ENCODE measurements around the gene OSTC.
A peak's percentile ranks its signal among the peaks of the same experiment; 100 is the strongest.

The OSTC gene

GRCh38 chr4:108650212-108651013, at the start of gene OSTC:
Gene OSTC (plus strand): TSS chr4:108650599. CDS start chr4:108650656, 57 bp downstream.
- H3K36me3 Mint-ChIP-seq (ENCODE audit: insufficient read depth), result peaks cover 10% of the 10 kb centered on the region
- peak within 1 kb of the TSS; percentile 97 for H3K27ac Mint-ChIP-seq (ENCODE audit: low read depth)
- H3K4me1 Mint-ChIP-seq, result peaks cover 38% of the 10 kb centered on the region
- peak within 1 kb of the TSS; percentile 97 for H3K4me3 Mint-ChIP-seq
- H3K9me3 Mint-ChIP-seq, result no peaks in the 10 kb centered on the region
- H3K27me3 Mint-ChIP-seq, result no peaks in the 10 kb centered on the region
- ATAC-seq (replicated peaks; ENCODE audit: extremely low read depth, poor library complexity, severe bottlenecking), result peak; percentile 81
- peak; percentile 81 to 88 for DNase-seq (ENCODE audit: low spot score in 2 of 2)

- ATAC-seq (replicated peaks; ENCODE audit: extremely low read depth, poor library complexity, severe bottlenecking) (no peak), DNase-seq (ENCODE audit: low spot score in 2 of 2) (no peak)
- Mint-ChIP-seq H3K27ac (ENCODE audit: low read depth) (no peak overlapping the region), H3K36me3 (ENCODE audit: insufficient read depth) (no peaks in the 10 kb centered on the region), H3K9me3 (no peaks in the 10 kb centered on the region), H3K4me3 (no peak overlapping the region), H3K27me3 (no peaks in the 10 kb centered on the region), H3K4me1 (no peaks in the 10 kb centered on the region)
Measured at GRCh38 chr4:108601106-108601505, 49.3 kb upstream of the OSTC start.

- H3K36me3 Mint-ChIP-seq (ENCODE audit: insufficient read depth), result no peaks in the 10 kb centered on the region
- H3K4me1 Mint-ChIP-seq, result no peaks in the 10 kb centered on the region
- DNase-seq (ENCODE audit: low spot score in 2 of 2), result no peak
- H3K27me3 Mint-ChIP-seq, result no peaks in the 10 kb centered on the region
- no peak overlapping the region for H3K4me3 Mint-ChIP-seq
- H3K9me3 Mint-ChIP-seq, result no peaks in the 10 kb centered on the region
- no peak overlapping the region for H3K27ac Mint-ChIP-seq (ENCODE audit: low read depth)
- no peak for ATAC-seq (replicated peaks; ENCODE audit: extremely low read depth, poor library complexity, severe bottlenecking)
Measured at GRCh38 chr4:108601532-108601931, 48.9 kb upstream of the OSTC start.

GRCh38 chr4:108602163-108602562, 48.2 kb upstream of the OSTC start:
- Mint-ChIP-seq H3K9me3 (no peaks in the 10 kb centered on the region), H3K27ac (ENCODE audit: low read depth) (no peak overlapping the region), H3K36me3 (ENCODE audit: insufficient read depth) (no peaks in the 10 kb centered on the region), H3K4me1 (no peaks in the 10 kb centered on the region), H3K4me3 (no peak overlapping the region), H3K27me3 (no peaks in the 10 kb centered on the region)
- ATAC-seq (replicated peaks; ENCODE audit: extremely low read depth, poor library complexity, severe bottlenecking) (no peak), DNase-seq (ENCODE audit: low spot score in 2 of 2) (no peak)

- Mint-ChIP-seq H3K36me3 (ENCODE audit: insufficient read depth) (no peaks in the 10 kb centered on the region), H3K4me3 (no peak overlapping the region), H3K4me1 (no peaks in the 10 kb centered on the region), H3K9me3 (no peaks in the 10 kb centered on the region), H3K27me3 (no peaks in the 10 kb centered on the region), H3K27ac (ENCODE audit: low read depth) (no peak overlapping the region)
- ATAC-seq (replicated peaks; ENCODE audit: extremely low read depth, poor library complexity, severe bottlenecking), result no peak
- no peak for DNase-seq (ENCODE audit: low spot score in 2 of 2)
Measured at GRCh38 chr4:108607079-108607815, 43.2 kb upstream of the OSTC start.

GRCh38 chr4:108611365-108611764, 39.0 kb upstream of the OSTC start:
- no peak for ATAC-seq (replicated peaks; ENCODE audit: extremely low read depth, poor library complexity, severe bottlenecking)
- H3K36me3 Mint-ChIP-seq (ENCODE audit: insufficient read depth), result no peaks in the 10 kb centered on the region

GRCh38 chr4:108612365-108612764, 38.0 kb upstream of the OSTC start:
- Mint-ChIP-seq H3K27ac (ENCODE audit: low read depth) (no peak overlapping the region), H3K4me3 (no peak overlapping the region), H3K27me3 (no peaks in the 10 kb centered on the region)

More at GRCh38 chr4:108611365-108611764, 39.0 kb upstream of the OSTC start:
- Mint-ChIP-seq H3K4me1 (no peaks in the 10 kb centered on the region), H3K4me3 (no peak overlapping the region), H3K27ac (ENCODE audit: low read depth) (no peak overlapping the region), H3K9me3 (no peaks in the 10 kb centered on the region), H3K27me3 (no peaks in the 10 kb centered on the region)
- no peak for DNase-seq (ENCODE audit: low spot score in 2 of 2)

GRCh38 chr4:108619372-108620100, 30.9 kb upstream of the OSTC start:
- H3K36me3 Mint-ChIP-seq (ENCODE audit: insufficient read depth), result peaks cover 45% of the 10 kb centered on the region
- DNase-seq (ENCODE audit: low spot score in 2 of 2) (no peak), ATAC-seq (replicated peaks; ENCODE audit: extremely low read depth, poor library complexity, severe bottlenecking) (peak; percentile 15)
- H3K9me3 Mint-ChIP-seq, result no peaks in the 10 kb centered on the region
- H3K4me1 Mint-ChIP-seq, result peaks cover 42% of the 10 kb centered on the region
- peak overlapping the region; percentile 92 for H3K4me3 Mint-ChIP-seq
- no peaks in the 10 kb centered on the region for H3K27me3 Mint-ChIP-seq
- peak overlapping the region; percentile 90 for H3K27ac Mint-ChIP-seq (ENCODE audit: low read depth)

More at GRCh38 chr4:108612365-108612764, 38.0 kb upstream of the OSTC start:
- ATAC-seq (replicated peaks; ENCODE audit: extremely low read depth, poor library complexity, severe bottlenecking) (no peak), DNase-seq (ENCODE audit: low spot score in 2 of 2) (no peak)
- Mint-ChIP-seq H3K4me1 (no peaks in the 10 kb centered on the region), H3K36me3 (ENCODE audit: insufficient read depth) (peaks cover 3% of the 10 kb centered on the region), H3K9me3 (no peaks in the 10 kb centered on the region)

- Mint-ChIP-seq H3K27ac (ENCODE audit: low read depth) (peak within 1 kb of the TSS; percentile 90), H3K27me3 (no peaks in the 10 kb centered on the region), H3K36me3 (ENCODE audit: insufficient read depth) (peaks cover 52% of the 10 kb centered on the region), H3K9me3 (no peaks in the 10 kb centered on the region), H3K4me3 (peak within 1 kb of the TSS; percentile 92), H3K4me1 (peaks cover 42% of the 10 kb centered on the region)
- DNase-seq (ENCODE audit: low spot score in 2 of 2) (peak; percentile 95 to 97), ATAC-seq (replicated peaks; ENCODE audit: extremely low read depth, poor library complexity, severe bottlenecking) (peak; percentile 99)
Measured at GRCh38 chr4:108620101-108620932, 30.1 kb upstream of the OSTC start, which contains the start of gene RPL34. Gene RPL34 (plus strand): TSS chr4:108620576. CDS start chr4:108621960, 1,384 bp downstream.

- DNase-seq (ENCODE audit: low spot score in 2 of 2), result no peak
- Mint-ChIP-seq H3K27me3 (no peaks in the 10 kb centered on the region), H3K36me3 (ENCODE audit: insufficient read depth) (peaks cover 61% of the 10 kb centered on the region), H3K4me3 (peak overlapping the region; percentile 92), H3K4me1 (peaks cover 42% of the 10 kb centered on the region), H3K9me3 (no peaks in the 10 kb centered on the region), H3K27ac (ENCODE audit: low read depth) (peak overlapping the region; percentile 90)
- no peak for ATAC-seq (replicated peaks; ENCODE audit: extremely low read depth, poor library complexity, severe bottlenecking)
Measured at GRCh38 chr4:108620933-108621905, 29.2 kb upstream of the OSTC start.

GRCh38 chr4:108622022-108622421, 28.4 kb upstream of the OSTC start:
- Mint-ChIP-seq H3K36me3 (ENCODE audit: insufficient read depth) (peaks cover 65% of the 10 kb centered on the region), H3K27me3 (no peaks in the 10 kb centered on the region), H3K9me3 (no peaks in the 10 kb centered on the region), H3K4me1 (peaks cover 42% of the 10 kb centered on the region), H3K4me3 (peak overlapping the region; percentile 92), H3K27ac (ENCODE audit: low read depth) (peak overlapping the region; percentile 90)
- ATAC-seq (replicated peaks; ENCODE audit: extremely low read depth, poor library complexity, severe bottlenecking) (no peak), DNase-seq (ENCODE audit: low spot score in 2 of 2) (no peak)
